NAMALWA (cell line): ENCODE results near the gene FOSL2.
"Not testable (repeated sequence)": the region's sequence is repeated elsewhere in the genome, so short reads cannot be mapped to it uniquely, and the experiment has no call there.

Experiments used
- DNase-seq: peaks from one replicate; pipeline ENCODE4 v3.0.0-alpha.2; 2015; ENCODE audit warnings: low spot score

The FOSL2 gene

DNA sequence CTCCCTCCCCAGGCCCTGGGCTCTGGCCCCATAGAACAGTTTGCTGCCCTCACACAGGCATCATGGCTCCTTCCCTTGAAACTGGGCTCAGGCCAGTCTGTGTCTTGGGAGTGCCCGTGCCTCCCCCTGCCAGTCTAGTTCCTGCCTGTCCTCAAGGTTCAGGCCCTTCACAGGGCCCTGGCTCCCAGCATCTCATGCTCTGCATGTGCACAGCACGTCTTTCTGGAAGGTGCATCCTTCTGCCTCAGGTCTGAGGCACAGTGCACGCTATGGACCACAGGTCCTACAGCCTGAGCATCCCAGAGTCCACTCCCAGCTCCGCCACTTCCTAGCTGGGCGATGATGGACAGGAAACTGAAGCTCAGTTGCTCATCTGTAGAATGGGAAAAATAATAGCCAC is 35.6 kb upstream of the FOSL2 start:
- no peak for DNase-seq

DNA sequence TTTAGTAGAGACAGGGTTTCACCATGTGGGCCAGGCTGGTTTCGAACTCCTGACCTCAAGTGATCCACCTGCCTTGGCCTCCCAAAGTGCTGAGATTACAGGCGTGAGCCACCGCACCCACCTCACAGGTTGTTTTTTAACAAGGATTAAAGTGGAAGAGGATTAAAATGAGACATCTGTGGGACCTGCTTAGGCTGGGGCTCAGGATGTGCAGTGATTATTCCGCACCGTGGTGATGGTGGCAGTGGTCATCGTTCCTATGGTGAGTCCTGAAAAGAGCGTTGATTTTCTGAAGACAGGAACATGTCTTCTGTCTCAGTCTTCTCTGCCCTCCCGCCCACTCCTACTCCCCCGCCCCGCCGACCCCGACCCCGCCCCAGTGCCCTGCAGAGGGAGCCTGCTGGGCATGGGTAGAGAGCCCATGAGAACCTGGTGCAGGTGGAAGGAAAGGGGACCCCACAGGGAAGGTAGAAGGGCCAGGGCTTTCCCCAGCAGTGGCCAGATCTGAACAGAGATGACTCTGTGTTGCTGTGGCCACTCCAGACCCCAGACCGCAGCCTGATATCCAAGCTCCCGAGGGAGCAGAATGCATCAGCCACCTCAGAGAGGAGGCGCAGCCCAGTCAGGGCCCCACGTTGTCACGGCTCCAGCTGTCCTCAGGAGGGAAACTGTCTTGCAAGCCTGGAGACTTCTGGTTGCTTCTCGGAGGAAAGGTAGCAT is 34.5 kb upstream of the FOSL2 start:
- no peak for DNase-seq

DNA sequence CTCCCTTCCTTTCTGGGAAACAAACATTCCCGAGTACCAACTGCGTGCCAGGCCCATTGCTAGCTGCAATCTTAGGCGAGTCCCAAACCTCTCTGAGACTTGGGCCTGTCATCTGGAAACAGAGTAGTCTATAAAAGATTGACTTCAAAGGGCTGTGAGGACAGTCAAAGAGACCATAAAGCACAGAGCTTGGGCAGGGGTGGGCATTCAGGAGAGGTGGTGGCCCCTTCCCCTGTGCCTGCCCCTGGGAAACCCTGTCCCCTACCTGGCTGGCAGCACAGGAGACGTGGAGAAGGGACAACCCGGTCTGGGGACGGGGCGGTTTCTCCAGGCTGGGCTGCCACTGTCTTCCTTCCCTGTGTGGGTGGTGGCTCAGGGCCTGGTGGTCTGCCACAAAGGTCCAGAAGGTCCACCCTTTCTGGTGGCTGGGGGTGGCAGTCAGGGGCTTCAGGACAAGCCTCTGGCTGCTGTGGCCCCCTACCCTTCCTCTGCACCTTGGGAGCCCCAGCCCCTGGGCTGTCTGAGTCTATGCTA is 33.9 kb upstream of the FOSL2 start:
- DNase-seq, result no peak

DNA sequence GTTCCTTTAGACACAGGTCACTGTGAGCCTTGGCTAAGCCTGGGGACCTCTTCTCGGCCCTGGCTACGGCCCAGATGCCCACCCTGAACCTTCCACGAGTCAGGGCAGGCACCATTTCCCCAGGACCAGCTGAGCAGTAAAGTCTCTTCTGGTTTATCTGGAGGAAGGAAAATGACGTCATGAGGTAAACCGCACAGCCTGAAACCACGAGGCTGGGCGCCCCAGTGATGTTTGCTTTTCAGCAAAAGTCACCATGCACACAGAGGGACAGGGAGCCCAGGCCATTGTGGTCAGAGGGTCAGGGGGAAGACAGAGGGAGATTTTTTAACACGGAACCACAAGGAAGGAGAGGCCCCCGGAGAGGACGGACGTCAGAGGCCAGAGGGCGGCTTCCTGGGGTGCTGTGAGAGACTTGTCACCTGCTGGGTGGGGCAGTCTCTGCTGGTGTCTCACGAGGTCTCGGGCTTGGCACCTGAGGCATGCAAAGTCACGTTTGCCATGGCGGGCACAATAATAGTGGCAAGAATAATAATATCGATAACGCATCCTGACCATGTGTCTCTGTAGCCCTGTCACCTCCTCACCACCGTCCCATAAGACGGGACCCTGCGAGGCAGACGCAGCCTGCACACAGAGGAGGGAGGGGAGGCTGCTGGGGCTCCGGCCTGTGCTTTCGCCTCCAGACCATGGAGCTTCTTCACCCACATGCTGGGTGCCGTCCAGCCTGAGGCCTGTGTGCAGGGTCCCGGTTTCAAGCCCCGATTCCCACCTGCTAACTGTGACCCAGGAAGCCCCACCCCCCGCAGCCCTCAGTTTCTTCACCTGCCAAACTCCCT is 33.2 kb upstream of the FOSL2 start:
- peak; percentile 28 for DNase-seq

DNA sequence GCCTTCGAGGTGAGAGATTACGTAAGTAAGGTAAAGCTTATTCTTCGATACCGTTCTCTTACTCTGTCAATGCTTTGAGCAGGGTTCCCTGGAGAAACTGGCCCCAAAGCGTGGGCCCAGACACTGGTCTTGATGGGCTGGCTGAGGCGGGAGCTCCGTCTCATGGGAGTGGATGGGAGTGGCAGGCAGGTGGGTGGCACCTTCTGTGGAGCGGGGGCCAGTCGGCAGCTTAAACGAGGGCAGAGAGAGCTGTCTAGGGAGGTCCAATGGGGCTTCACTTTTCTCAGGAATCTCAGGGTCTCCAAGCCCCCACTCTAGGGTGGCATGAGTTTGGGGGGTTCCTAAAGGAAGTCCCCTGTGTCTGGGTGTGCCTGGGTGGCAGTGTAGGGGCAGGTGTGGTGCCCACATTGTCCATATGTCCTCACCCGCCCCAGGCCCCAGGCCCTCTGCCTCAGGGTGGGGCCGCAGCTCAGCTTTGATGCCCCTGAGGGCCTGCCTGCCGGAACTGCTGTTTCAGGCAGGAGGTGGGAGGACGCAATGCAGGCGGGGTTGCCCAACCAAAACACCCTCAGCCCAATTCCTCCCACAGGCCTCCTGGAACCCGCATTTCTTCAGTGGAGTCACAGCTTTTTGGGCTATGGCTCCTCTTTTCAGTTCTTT is 32.5 kb upstream of the FOSL2 start:
- no peak for DNase-seq

DNA sequence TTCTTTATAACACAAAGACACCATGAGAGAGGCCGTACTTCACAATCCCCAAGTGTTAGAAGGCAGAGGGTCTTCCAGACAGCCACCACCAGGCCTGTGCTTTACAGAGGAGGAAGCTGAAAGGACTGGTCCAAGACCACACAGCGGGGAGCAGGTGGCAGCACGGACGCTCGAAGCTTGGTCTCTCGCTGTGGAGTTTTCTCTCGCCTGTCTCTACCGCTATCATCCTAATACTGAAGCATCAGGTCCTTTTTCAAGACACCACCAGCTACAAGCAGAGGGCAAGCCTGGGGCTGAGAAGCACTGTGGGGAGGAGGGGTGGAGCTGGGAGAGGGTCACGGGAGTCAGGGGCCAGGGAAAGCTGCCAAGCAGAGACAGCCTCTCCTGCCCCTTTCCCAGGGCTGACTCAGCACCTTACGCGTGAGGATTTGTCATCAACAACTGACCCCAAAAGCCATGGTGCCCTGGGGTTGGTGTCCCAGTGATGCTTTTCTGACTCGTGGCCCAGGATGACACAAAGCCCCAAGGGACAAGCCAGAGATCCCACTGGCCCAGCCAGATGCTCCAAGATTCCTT is 31.9 kb upstream of the FOSL2 start:
- no peak for DNase-seq

DNA sequence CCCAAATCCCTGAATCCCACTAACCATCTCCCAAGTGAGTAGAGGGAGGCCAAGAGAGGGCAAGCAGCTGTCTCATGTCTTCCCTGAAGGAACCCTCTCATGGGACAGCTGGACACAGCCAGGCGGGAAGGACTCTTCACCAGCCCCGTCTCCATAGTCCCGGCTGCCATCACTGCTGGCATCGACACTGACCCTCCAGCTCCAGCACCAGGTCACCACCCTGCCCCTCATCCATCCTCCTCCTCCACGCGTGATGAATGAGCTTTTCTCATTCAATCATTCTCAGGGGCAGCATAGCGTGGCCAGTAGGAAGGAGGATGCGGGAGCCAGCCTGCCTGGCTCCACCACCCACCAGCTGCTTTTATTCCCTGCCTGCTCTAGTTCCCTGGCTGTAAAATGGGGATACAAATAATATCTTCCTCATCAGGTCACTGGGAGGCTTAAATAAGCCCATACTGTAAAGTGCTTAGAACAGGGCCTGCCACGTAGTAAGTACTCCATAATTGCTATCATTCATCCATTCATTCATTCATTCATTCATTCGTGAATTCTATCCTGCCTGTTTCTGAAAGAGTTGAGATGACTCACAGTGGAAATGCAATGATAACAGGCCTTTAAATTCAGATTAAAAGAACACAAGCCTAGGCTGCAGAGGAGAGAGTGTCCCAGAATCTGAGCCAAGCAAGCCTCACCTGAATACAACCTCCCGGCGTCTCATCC is 30.5 kb upstream of the FOSL2 start:
- DNase-seq, result no peak

DNA sequence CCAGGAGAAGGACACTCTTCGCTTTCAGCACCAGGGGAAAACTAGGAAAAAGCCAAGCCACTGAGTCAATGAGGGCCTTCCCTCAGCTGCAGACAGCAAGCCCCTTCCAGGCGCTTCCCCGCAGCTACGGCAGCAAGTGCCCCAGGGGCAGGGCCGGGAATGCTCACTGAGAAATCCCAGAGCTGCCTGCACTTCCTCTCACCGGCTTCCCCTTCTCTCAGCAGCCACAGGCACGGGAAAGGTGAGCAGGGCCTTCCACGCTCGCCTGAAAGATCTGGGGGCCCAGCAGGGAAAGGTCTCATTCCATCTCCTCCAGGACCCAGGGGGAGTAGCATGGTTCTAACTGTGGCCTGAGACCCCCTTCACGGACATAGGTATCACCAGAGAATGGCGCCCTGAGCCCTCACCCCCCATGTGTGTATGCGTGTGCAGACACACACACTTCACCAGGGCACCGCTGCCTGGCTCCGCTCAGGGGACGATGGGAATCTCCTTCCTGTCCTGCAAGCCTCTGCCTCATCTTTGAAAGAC is 29.6 kb upstream of the FOSL2 start:
- no peak for DNase-seq

DNA sequence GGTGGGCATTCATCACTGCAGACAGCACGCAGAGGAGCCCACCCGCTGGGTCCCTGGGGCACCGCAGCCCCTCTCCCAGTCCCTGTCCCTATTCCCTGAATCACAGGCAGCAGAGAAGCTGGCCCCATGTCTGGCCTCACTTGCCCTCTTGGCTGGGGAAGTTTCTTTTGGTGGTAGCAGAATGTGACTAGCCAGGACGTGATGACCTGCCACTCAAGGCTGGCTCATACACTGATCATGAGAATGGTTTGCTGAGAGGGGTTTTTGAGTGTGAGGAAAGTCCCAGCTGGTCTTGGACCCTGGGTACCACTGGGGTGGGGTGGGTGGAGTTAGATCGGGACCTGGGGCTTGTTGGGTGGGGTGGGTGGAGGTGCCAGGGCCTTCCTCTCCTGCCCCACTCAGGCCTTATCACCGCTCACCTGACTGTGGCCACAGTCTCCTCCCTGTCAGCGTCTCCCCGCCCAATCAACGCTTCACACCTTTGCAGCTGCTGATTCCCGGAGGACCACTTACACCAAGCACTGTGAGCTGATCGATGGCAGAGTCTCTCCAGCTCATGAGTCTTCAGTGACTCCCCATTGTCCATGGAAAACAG is 28.9 kb upstream of the FOSL2 start:
- DNase-seq, result no peak

DNA sequence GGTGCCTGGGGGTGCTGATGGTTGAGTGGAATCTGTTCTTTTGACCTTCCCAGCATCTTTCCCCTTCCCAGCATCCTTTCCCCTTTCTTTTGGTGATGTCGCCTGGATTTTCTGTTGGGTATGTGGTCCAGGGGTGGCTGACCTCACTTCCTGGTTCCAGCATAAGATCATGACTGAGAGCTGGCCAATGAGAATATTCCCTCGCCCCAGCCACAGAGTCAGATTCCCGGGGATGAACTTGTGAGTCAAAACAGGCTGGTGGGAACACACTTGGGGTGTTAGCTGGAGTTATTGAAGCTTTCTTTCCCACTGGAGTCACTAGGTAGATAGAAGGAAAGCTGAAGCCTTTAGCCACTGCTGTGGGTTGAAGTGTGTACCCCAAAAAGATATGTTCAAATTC is 28.0 kb upstream of the FOSL2 start:
- no peak for DNase-seq

DNA sequence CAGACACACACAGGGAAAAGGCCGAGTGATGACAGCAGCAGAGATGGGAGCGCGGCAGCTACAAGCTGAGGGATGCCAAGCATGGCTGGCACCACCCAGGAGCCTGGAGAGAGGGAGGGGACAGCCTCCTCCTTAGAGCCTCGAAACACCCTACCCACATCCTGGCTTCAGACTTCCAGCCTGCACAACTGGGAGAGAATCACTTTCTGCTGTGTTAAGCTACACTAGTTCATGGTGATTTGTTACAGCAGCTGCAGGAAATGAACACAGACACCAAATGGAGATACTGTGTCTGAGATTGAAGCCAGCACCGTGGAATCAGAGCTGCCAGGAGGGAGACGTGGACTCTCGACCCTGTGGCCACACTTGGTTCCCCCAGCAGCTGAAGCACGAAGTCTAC is 27.5 kb upstream of the FOSL2 start:
- DNase-seq, result no peak

DNA sequence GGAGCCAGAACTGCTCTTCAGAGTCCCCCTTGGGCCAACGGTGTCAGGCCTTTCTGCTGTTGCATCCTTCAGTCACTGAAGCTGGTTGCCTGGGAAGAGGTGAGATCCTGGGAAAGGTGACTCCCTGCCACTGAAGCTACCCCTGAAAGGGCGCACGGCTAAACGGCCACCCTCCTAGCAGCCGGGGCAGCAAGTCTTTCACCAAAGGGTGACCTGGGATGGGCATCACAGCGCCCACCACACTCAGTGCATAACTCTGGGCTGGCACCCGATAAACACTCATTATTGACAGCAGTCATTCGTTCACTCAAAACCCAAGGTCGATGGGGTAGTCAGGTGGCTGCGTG is 26.5 kb upstream of the FOSL2 start:
- no peak for DNase-seq

DNA sequence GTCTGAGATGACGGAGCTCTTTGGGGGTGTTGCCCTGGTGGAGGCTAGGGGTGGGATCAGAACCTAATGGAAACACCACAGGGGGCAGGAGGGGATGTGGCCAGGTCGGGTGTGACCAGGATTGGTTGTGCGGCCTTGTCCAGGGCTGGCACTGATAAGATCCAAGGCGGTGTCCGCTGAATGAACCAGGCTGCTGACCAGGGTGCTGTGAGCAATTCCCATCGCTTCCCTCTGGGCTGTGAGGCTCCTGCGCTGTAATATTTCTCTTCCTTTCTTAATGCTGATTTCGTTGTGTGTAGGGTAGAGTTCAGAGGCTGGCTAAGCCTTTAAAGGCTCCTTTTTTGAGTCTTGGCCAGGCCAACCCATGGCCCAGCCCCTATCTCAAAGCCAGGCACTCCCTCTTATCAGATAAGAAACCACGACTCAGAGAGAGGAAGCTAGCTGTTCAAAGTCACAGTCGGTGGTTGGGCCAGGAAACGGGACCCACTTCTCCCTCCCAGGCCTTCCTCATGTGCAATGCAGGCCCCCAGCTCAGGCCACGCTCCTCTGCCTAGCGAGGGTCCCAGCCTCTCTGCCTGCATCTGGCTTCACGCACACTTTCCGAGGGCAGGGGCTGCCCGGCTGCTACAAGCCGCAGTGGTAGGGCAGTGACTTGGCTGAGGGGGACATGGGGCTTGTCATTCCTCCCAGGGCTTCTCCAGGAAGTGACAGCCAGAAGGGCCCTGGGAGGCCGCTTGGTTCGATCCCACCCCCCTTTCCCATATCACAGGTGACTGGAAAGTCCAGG is 26.0 kb upstream of the FOSL2 start:
- no peak for DNase-seq

DNA sequence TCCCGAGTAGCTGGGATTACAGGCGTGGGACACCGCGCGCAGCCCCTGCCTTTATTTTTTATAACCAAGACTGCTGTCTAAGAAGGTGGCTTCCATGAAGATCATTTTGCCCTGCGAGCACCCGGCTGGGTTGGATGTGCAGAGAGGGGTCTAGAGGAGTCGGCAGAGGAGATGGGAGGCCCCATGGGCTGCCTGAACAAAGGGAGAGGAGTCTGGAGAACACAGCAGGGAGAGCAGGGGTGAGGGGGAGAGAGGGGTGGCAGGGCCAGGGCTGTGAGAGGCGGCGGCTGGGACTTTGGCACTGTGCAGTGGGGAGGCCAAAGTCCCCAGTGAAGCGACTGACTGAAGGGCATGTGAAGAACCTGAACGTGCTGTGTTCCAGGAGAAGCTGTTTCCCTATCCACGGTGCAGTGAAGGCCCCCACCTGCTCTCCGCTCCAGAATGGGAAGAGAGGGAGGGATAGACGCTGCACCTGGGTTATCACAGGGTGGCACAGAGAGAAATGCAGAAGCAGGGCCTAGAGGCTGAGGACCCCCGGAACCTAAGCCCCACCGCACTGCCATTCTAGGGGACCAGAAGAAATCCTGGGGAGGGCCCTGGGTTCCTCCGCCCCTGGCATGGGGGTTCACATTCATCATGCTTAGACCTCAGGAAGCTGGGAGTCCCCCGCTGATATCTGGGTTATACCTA is 24.8 kb upstream of the FOSL2 start:
- DNase-seq, result no peak

DNA sequence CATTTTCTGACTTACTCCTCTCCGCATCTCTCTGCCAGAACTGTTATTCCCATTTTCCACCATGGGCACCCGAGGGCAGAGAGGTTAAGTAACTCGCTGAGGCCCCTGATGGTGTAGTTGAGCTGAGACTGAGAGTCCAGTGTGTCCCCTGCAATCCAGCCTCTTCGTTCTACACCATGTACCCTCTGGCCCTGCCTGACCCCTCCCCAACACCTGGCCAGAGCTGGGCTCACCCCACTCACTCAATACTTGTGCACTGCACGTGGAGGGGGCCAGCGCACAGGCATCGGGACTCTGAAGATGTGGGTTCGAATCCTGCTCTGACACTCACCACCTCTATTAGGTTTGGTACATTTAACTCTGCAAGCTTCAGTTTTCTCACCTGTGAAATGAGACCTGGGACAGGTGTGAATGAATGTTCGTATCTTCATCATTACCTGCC is 24.3 kb upstream of the FOSL2 start:
- no peak for DNase-seq

DNA sequence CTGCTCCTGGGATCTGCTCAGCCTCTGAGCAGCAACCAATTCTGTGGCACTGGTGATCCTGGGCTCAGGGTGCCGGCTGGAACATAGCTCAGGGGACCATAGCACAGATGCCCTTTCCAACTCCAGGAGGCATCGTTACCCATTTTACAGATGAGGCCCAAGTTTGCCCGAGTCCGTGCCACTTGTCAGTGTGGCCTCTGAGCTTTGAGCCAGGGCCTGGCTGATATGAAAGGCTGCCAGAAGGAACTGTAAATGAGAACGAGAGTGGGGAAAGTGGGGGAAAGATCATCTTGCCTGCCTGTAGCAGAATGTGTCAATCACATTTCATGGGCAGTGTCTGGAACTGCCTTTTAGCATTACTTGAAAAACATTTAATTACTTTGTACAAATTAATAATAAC is 23.3 kb upstream of the FOSL2 start:
- no peak for DNase-seq

DNA sequence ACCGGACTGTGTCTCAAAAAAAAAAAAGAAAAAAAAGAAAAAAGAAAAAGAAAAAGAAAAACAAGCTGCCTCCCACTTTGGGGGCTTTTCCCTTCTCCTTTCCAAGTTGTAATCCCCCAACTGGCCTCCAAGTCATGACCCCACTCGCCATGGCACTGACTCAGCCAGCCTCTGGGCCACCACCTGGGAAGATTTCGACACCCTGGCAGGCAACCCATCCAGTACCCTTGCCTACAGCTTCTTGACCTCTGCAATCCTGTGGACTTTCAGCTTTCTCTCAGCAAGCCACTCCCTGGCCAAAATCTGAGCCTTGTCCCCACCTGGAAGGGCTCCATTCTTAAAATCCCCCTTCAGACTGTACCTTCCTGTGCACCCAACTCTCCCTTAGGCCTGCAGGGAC is 22.3 kb upstream of the FOSL2 start:
- DNase-seq, result no peak

DNA sequence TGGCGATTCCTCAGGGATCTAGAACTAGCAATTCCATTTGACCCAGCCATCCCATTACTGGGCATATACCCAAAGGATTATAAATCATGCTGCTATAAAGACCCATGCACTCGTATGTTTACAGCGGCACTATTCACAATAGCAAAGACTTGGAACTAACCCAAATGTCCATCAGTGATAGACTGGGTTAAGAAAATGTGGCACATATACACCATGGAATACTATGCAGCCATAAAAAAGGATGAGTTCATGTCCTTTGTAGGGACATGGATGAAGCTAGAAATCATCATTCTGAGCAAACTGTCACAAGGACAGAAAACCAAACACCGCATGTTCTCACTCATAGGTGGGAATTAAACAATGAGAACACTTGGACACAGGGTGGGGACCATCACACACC is 20.9 kb upstream of the FOSL2 start:
- not testable (repeated sequence) for DNase-seq

DNA sequence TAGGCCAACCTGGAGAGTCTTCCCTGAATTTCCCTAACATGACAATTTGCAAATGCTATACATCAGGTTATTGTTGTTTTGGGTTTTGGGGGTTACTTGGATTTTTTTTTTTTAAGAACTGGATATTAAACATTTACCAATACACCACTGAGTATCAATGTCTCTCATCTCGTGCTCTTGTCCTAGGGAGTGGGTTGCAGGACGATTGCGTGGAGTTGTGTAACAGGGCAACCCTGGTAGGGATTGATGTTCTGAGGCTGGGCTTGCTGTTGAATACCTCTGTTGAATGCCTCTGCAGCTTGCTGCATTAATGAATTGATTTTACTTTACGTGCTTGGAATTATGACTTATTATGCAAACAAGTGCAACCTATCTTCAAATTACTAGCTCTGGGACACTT is 18.8 kb upstream of the FOSL2 start:
- DNase-seq, result no peak

DNA sequence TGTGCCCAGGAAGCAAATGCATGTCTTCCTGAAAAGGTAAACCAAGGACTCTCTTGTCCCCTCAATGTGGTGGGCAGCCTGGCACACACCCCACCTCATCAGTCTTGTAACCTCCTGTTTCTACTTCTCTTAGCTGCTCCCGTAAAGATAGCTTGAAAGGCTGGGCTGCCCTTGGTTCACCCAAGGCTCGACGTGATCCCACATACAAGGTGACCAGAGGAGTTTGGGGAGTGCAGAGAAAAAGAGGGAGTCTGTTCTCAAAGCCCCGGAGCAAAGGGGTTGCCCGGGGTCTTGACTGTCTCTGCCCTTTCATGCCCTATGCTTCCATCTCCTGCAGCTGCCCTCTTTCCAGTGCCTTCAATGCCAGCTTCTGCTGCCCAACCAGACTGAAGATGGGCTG is 18.3 kb upstream of the FOSL2 start:
- DNase-seq, result no peak
